Hematopoietic multipotent progenitor cell treated with erythropoietin and hydrocortisone succinate and interleukin-3 and kit ligand, for 6 days (in vitro differentiated cells): Measurements from ENCODE around the gene FPR3.
"Not testable (repeated sequence)": the region's sequence is repeated elsewhere in the genome, so short reads cannot be mapped to it uniquely, and the experiment has no call there.

ENCODE experiments used
- DNase-seq: peaks from one replicate; pipeline ENCODE4 v3.0.0-alpha.2; 2015

FPR3 gene

GRCh38 chr19:51784922-51785690 is 9.9 kb upstream of the FPR3 start:
- DNase-seq, result no peak

- DNase-seq, result no peak
Observed at GRCh38 chr19:51786646-51787494, 8.1 kb upstream of the FPR3 start.

GRCh38 chr19:51788029-51788428 is 6.9 kb upstream of the FPR3 start:
- DNase-seq, result no peak

GRCh38 chr19:51789061-51789795 is 5.7 kb upstream of the FPR3 start:
- no peak for DNase-seq

- DNase-seq, result no peak
Observed at GRCh38 chr19:51792932-51793331, 2.0 kb upstream of the FPR3 start.

- DNase-seq, result no peak
Observed at GRCh38 chr19:51793994-51794393, 963 bp upstream of the FPR3 start.

- peak; percentile 24 for DNase-seq
Observed at GRCh38 chr19:51796195-51796679, 1.3 kb downstream of the FPR3 start.

- no peak for DNase-seq
Observed at GRCh38 chr19:51797480-51797879, 2.5 kb downstream of the FPR3 start.

- no peak for DNase-seq
Observed at GRCh38 chr19:51798062-51798461, 3.1 kb downstream of the FPR3 start.

- DNase-seq, result peak; percentile 33
Observed at GRCh38 chr19:51799034-51799773, 4.2 kb downstream of the FPR3 start.

- no peak for DNase-seq
Observed at GRCh38 chr19:51799774-51800472, 5.0 kb downstream of the FPR3 start.

GRCh38 chr19:51800473-51801244 is 5.7 kb downstream of the FPR3 start:
- DNase-seq, result peak; percentile 74

GRCh38 chr19:51802775-51803174 is 7.8 kb downstream of the FPR3 start:
- no peak for DNase-seq

GRCh38 chr19:51803519-51803918 is 8.6 kb downstream of the FPR3 start:
- DNase-seq, result no peak

GRCh38 chr19:51803967-51804366 is 9.0 kb downstream of the FPR3 start:
- no peak for DNase-seq

- not testable (repeated sequence) for DNase-seq
Observed at GRCh38 chr19:51804789-51805188, 9.8 kb downstream of the FPR3 start.

GRCh38 chr19:51805396-51805795 is 10.4 kb downstream of the FPR3 start:
- not testable (repeated sequence) for DNase-seq

GRCh38 chr19:51806571-51806970 is 11.6 kb downstream of the FPR3 start:
- DNase-seq, result not testable (repeated sequence)

- DNase-seq, result peak; percentile 55
Observed at GRCh38 chr19:51807111-51807701, 12.2 kb downstream of the FPR3 start.

- no peak for DNase-seq
Observed at GRCh38 chr19:51807925-51808324, 13.0 kb downstream of the FPR3 start.
